HG02642 (cell line): Measurements from ENCODE around the gene WWOX.

Experiments
- ATAC-seq: cut with Tn5 transposase; IDR thresholded peaks from one replicate; pipeline ENCODE4 v1.9.1; 2021; ENCODE audit warnings: mild to moderate bottlenecking; ENCODE audit not compliant: unreplicated experiment, poor library complexity

The WWOX gene

GRCh38 chr16:78836802-78837491 lies 737.5 kb downstream of the WWOX start:
- ATAC-seq = no peak

DNA sequence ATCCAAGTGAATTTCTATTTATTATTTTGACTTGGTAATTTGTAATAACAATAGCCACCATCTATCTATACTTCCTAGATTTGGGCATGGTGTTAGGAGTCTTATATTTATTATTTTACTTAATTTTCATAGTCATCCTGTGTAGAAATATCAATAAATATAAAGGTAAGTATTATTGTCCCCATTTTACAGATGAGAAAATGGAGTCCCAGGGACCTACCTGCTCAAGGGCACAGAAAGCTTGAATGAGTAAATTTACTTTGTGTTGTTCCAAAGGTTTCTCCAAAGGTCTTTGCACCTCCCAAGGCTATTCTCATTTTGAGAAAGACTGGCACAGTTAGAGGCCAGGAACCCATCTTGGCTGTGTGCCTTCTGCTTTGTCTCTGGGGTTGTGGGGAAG lies 738.3 kb downstream of the WWOX start:
- ATAC-seq = no peak

GRCh38 chr16:78838276-78838675 lies 738.8 kb downstream of the WWOX start:
- ATAC-seq = no peak

DNA sequence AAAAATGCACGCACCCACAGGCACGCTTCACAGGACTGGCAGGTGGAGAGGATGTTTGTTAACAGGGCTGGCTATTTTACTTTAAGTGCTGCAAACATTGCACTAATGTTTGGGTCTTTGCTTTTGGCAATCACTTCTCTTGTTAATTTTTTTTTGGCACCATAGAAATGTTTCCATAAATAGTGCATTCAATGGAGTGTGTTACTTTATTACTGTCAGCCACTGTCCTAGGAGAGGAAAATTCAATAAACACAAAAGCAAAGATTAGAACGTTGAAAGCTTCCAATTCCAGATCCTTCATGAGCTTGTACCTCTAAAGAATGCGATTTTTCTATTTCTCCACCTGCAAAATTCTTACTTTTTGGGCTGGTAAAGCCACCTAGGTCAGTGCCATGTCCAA lies 743.5 kb downstream of the WWOX start:
- ATAC-seq = no peak

- ATAC-seq = no peak
Observed at GRCh38 chr16:78843978-78844377, 744.5 kb downstream of the WWOX start.

DNA sequence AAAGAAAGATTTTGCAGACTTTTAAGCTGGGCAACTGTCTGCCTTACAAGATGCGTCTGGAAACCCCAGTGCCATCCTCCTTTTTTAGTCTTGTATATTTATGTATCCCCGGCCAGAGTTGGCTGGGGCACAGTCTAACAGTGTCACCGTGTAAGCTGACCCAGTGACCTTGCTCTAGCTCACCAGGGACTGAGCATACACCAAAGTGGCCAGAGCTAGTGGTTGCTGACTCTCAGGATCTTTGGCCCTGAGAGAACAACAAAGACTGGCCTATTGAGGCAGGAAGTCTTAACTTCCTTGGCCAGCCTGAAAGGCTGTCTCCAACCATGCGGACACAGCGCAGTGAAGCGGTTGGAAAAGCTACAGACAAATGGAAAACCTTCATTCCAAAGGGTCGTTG lies 745.2 kb downstream of the WWOX start:
- no peak for ATAC-seq

DNA sequence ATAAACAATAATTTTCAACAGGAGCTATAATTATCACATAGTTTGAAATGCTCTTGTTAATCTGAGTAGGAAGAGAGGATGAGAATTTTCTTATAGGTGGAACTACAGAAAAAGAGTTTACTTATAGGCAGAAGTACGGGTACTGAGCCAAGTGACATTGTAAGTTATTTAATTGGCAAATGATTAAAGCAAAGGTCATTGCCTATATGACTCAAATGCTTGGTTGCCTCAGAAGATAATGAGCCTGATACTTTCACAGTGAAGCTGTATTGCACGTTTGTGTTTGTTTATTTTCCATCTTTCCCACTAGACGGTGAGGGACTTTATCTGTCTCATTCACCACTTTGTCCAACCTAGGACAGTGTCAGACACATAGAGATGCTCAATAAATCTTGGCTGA lies 751.8 kb downstream of the WWOX start:
- no peak for ATAC-seq

GRCh38 chr16:78852081-78852635 lies 752.7 kb downstream of the WWOX start:
- ATAC-seq = no peak

DNA sequence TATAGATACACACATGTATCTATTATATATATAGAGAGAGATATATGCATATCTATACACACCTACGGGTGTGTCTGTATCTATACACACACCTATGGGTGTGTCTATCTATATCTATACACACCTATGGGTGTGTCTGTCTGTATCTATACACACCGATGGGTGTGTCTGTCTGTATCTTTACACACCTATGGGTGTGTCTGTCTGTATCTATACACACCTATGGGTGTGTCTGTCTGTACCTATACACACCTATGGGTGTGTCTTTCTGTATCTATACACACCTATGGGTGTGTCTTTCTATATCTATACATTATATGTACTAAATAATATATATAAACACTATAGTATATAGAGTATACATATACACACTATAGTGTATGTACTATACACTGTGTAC lies 762.6 kb downstream of the WWOX start:
- ATAC-seq = no peak

DNA sequence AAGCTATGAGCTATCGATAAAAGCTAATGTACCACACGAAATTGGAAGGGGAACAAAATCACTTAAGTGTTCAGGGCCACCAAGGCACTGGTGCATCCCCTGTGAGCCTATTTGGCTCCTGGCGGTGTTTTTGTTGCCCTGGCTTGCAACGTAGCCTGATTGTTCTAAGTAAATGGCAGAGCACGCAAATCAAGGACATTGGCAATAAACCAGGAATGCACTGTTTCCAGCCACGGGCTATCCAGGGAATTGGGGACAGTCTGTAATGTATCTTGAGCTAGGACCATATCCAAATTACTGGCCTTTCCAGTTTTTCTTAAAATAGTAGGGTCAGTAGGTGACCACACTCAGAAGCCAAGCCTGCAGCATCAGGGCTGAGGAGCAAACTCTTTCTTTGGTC lies 767.1 kb downstream of the WWOX start:
- ATAC-seq = no peak

- no peak for ATAC-seq
Observed at GRCh38 chr16:78869492-78869891, 770.0 kb downstream of the WWOX start.

DNA sequence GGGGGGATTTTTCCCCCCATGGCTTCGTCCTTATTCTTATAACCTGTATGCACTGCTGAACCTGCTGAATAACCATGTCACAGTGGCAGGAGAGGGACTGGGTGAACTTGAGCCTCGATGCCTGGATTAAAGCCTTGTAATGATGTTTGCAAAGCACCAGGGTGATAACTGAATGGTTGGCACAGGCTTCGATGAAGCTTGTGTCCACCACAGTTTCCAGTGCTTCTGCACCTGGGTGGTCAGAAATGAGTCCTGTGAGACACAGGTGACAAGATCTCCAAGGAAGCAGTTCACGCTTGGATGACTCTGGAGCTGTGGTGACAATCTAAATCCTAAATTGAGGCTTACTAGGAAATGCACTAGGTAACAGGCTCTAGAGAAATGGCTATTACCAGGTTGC lies 771.8 kb downstream of the WWOX start:
- ATAC-seq = no peak

DNA sequence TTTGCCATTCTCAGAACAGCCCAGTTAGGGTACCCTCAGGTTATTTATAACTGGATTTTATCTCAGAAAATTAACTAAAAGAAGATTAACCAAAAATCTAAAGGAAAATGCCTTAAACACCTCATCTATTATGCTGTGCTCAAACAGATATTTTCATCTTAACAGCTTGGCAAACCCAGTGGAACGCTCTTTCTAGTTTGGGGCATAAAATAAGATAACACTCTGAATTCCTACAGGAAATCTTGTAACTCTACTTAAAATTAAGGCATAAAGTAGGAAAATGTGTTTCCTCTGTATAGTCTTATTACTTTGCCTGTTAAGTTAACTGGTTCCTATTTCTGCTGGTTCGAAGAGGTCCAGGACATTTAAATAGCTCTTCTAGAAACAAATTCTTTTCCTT lies 777.2 kb downstream of the WWOX start:
- no peak for ATAC-seq

- no peak for ATAC-seq
Observed at GRCh38 chr16:78877114-78877655, 777.7 kb downstream of the WWOX start.

DNA sequence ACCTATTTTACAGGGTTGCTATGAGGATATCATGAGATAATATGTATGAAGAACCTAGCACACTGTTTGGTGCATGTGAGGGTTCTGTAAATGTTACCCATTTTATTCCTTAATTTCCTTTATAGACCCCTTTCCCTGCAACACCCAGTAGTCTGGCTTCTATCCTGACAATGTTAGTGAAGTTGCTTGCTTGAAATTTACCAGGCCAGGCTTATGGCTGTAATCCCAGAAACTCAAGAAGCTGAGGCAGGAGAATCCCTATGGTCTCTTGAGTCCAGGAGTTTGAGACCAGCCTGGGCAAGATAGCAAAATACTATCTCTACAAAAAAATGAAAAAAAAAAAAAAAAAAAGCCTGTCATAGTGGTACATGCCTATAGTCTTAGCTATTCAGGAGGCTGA lies 779.1 kb downstream of the WWOX start:
- ATAC-seq = no peak

DNA sequence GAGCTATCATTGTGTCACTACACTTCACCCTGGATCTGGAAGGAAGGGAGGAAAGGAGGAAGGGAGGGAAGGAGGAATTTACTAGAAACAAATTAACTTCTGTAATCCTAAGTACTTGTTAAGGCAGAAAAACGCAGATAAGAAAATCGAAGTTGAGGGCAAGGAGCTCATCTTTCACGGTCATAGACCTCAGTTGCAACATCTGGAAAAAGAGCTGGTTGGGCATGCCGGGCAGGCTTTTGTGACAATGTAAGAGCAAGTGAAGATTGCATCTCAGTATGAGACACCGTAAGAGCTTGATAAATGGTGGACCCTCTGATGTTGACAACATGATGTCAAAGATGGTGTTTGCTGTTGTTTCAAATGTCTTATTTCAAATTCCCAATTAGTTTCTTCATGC lies 779.6 kb downstream of the WWOX start:
- ATAC-seq = no peak

DNA sequence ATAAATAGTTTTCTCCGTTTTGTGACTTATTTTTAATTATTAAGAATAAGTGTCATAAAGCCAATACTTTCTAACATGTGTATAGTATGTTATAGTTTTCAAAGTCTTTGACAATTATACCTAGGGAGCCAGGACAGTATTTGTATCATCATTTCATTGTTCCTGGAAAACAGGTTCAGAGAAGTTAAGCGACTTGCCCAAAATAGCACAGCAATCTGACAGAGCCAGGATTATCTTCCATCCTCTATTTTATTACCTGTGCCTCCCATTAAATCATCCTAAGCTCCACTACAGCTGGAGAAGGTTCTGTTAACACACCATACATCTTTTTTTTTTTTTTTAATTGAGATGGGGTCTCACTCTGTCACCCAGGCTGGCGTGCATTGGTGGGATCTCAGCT lies 782.7 kb downstream of the WWOX start:
- ATAC-seq = no peak

DNA sequence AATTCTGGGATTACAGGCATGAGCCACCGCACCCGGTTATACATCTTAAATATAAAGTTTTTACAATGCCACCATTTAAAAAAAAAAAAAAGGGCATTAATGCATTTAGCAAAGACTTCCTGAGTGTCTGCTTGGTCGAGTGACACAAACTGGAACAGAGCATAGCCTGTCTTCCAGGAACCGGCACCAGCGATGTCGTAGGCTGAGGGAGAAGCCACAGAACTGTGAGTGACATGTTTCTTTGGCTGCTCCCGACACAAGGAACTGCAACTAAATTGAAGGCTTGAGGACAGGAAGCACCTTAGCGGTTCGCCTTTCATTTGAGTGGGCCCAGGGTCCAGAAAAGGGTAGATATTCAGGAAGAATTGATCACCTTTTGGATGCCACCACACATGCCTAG lies 783.3 kb downstream of the WWOX start:
- no peak for ATAC-seq

GRCh38 chr16:78884204-78884603 lies 784.8 kb downstream of the WWOX start:
- no peak for ATAC-seq

- no peak for ATAC-seq
Observed at GRCh38 chr16:78889346-78889745, 789.9 kb downstream of the WWOX start.

- ATAC-seq = no peak
Observed at GRCh38 chr16:78890373-78890895, 791.0 kb downstream of the WWOX start.
